ENCODE measurements around the gene SCGB1D1.

DNA sequence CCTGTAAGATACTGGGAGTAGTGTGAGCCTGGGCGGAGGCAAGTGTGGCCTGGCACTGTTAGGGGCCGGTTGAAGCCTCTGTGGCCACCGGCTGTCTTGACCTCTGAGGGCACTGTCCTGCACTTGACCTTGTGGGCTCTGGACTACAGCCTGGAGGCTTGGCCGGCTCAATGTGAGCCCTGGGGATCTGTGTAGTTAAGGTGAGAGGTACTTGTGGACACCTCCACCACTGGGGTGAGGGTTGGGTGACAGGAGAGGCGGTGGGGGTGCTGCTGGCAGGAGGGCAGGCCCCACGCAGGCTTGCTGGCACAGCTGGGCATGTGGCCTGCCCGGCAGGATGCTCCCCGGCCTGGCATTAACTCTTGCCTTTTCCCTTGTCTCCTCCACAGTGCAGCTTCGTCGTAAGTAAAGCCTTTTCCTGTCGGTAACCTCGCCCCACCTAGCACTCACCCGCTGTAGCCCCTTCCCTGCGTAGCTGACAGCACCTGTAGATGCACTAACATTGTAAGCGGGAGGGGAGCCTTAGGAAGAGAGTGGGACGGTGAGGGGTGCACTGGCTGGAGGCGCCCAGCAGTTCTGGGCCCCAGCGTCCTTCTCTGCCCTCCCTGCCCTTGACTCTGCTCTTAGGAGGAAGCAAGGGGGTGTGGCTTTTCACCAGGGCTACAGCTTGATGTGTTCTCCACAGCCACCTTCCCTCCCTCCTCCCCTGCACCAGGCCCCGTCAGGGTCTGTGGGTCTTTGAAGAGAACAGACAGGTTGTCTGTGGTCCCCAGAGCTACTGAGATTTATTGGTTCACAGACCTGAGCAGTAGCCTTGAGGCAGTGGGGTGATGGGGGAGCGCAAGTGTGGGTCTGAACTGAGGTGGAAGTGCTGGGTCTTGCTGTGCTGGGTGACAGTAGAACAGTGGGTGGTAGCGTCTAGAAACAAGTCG, 48.6 kb upstream of the SCGB1D1 start:
- TF ChIP-seq, protein P1, sequence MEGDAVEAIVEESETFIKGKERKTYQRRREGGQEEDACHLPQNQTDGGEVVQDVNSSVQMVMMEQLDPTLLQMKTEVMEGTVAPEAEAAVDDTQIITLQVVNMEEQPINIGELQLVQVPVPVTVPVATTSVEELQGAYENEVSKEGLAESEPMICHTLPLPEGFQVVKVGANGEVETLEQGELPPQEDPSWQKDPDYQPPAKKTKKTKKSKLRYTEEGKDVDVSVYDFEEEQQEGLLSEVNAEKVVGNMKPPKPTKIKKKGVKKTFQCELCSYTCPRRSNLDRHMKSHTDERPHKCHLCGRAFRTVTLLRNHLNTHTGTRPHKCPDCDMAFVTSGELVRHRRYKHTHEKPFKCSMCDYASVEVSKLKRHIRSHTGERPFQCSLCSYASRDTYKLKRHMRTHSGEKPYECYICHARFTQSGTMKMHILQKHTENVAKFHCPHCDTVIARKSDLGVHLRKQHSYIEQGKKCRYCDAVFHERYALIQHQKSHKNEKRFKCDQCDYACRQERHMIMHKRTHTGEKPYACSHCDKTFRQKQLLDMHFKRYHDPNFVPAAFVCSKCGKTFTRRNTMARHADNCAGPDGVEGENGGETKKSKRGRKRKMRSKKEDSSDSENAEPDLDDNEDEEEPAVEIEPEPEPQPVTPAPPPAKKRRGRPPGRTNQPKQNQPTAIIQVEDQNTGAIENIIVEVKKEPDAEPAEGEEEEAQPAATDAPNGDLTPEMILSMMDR (IDR thresholded peaks at IDR 0.05), result no peak
- no peak for TF ChIP-seq POLR2A (IDR thresholded peaks at IDR 0.05)

All from adrenal gland (tissue), 5 donors.